Measurements from ENCODE around the gene MRTFA. TPM values are rescaled to one million over a fixed set of nuclear protein-coding genes. Genes with fewer than 3 reads are reported as not detected.

MRTFA gene
- total RNA-seq, 2 donors from 2014 or later, result 38.5 to 58.8 TPM

DNA sequence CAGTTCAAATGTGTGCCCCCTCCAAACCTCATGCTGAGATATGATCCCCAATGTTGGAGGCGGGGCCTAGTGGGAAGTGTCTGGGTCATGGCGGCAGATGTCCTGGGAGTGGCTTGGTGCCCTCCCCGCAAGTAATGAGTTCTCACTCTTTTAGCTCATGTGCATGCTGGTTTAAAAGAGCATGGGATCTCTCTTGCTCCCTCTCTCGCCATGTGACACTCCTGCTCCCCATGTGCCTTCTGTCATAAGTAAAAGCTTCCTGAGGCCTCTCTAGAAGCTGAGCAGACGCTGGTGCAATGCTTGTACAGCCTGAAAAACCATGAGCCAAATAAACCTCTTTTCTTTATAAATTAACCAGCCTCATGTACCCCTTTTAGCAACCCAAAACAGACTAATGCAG lies 167.3 kb downstream of the MRTFA start:
- ATAC-seq (no peak), DNase-seq (ENCODE audit: low spot score in 2 of 2) (no peak)
- peaks cover 0 to 9% of the 10 kb centered on the region in 2 donors for H3K36me3 Mint-ChIP-seq
- H3K9me3 Mint-ChIP-seq, result no peaks in the 10 kb centered on the region
- H3K27ac Mint-ChIP-seq, result peak overlapping the region in 1 of 2 donors; percentile 18

DNA sequence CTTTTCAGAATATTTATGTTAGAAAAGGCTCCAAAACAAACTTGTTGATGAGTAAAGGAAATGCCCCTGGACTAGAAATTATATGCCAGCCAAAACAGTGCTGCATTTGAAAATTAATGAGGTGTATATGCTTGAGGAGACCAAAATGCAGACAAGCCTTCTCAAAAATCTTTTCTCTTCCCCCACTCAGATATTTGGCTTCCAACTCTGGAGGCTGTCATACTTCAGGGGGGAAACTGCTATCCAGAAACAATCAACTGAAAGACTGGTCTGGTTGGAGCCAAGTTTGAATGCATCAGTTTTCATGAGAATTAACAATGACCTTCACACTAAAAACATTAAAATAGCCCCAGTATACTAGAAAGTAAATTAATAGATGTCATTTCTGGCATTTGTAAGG lies 167.9 kb downstream of the MRTFA start:
- ATAC-seq (no peak), DNase-seq (ENCODE audit: low spot score in 2 of 2) (no peak)
- H3K9me3 Mint-ChIP-seq, result no peaks in the 10 kb centered on the region

DNA sequence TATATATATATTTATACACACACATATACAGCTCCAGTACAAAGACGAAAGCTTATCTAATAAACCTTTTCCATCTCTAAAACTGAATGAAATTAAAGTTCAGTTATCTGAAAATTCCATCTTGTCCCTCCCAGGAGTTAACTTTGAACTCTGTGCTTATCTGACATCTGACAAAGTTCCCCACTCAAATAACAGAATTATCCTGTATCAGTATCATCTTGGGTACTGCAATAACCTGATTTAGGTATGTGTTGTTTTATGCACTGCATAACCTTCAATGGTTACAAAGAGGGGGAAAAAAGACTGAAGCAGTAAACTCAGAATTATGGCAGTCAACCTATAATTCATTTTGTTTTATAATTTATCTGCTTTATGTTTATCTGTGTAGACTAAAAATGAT lies 169.5 kb downstream of the MRTFA start:
- Mint-ChIP-seq H3K9me3 (peaks cover 0 to under 1% of the 10 kb centered on the region in 2 donors), H3K27ac (no peak overlapping the region), H3K36me3 (peaks cover 9 to 20% of the 10 kb centered on the region in 2 donors)
- ATAC-seq (no peak), DNase-seq (ENCODE audit: low spot score in 2 of 2) (no peak)

More for the DNA sequence above, 167.9 kb downstream of the MRTFA start:
- Mint-ChIP-seq H3K36me3 (peaks cover 0 to 9% of the 10 kb centered on the region in 2 donors), H3K27ac (no peak overlapping the region)

DNA sequence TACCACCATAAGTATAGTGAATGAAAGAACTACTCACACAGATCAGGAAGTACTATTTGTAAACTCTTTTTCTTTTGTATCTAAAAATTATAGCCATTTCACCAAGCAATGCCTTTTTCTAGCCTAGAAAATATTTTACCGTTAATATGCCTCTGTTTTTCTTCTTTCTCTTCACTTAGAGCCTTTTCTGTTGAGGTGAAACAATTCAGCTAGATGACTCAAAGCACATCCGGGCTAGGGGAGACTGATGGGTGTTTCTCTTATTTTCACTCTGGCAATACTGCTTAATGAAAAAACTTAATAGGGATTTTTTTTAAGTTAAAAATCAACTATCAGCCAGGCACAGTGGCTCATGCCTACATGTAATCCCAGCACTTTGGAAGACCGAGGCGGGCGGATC lies 172.8 kb downstream of the MRTFA start:
- H3K27ac Mint-ChIP-seq, result peak overlapping the region; percentile 88 to 92
- peaks cover 19 to 26% of the 10 kb centered on the region in 2 donors for H3K36me3 Mint-ChIP-seq
- peak; percentile 68 to 73 for ATAC-seq
- H3K9me3 Mint-ChIP-seq, result peaks cover 0 to 3% of the 10 kb centered on the region in 2 donors
- peak in 1 of 2 donors; percentile 22 for DNase-seq (ENCODE audit: low spot score in 2 of 2)

DNA sequence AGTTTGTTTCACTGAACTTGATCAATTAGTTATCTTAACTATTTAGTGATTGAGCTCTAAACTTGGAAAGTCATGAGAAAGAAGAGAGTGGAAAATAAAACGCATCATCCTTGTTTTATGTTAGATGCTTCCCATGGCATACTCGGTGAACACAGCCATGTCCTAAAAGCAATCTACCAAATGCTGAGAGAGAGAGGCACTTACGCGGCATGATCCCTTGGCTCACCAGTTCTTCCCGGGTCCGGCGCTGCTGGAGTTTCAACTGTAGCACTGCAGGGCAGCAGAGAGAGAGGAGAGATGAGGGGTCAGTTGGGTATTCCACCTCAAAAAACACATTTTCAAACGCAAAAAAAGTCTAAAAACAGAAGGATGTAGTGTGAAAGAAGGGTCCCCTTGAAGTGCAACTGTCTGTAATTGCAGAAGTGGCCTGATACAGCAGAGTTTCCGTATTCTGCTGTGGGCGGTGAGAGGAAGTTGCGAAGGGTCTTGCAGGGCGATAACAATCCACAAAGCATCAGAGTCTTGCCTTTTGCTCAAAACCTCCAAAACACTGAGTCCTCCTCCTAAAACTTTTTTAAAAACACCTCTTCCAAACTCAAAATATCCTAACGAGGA lies 173.4 kb downstream of the MRTFA start:
- peak; percentile 83 for ATAC-seq

DNA sequence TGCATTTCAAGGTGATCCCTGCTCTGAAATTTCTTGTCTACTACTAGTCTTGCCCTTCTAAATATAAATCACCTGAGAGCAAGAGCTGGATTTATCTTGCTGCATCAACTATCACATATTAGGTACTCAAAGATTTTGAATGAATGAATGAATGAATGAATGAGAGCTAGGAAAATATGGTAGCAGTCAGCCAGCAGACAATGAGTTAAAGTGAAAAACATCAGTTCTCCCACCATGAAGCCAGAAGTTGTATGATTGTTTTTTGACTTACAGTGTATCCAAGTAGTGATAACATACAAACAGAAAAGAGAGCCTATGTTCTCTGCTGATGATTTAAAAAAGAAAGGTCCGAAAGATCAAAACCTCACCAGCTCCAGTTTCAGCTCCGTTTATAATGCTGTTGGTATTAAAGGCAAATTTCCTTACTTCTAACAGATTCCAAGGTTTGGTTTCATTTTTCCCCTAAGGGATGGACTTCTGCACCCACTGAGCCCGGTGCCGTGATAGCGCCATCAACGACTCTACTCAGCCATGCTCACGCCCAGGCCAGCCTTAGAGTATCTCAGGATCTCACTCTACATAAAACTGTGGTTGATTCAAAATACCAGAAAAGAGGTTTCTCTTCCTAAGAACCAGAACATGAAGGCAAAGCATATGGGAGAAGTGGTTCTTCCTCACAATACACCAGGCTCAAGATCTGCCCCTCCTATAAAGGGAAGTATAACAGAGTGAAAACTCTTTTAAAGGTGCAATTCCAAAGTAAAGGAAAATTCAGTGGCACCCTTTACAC lies 174.1 kb downstream of the MRTFA start:
- DNase-seq (ENCODE audit: low spot score in 2 of 2) (no peak), ATAC-seq (peak; percentile 62)
- Mint-ChIP-seq H3K36me3 (peaks cover 19 to 32% of the 10 kb centered on the region in 2 donors), H3K27ac (peak overlapping the region; percentile 88 to 92), H3K9me3 (peaks cover 0 to 3% of the 10 kb centered on the region in 2 donors)

More for the DNA sequence above, 173.4 kb downstream of the MRTFA start:
- H3K36me3 Mint-ChIP-seq, result peaks cover 19 to 32% of the 10 kb centered on the region in 2 donors
- H3K9me3 Mint-ChIP-seq, result peaks cover 0 to 3% of the 10 kb centered on the region in 2 donors
- peak in 1 of 2 donors; percentile 38 for DNase-seq (ENCODE audit: low spot score in 2 of 2)
- H3K27ac Mint-ChIP-seq, result peak overlapping the region; percentile 88 to 92

DNA sequence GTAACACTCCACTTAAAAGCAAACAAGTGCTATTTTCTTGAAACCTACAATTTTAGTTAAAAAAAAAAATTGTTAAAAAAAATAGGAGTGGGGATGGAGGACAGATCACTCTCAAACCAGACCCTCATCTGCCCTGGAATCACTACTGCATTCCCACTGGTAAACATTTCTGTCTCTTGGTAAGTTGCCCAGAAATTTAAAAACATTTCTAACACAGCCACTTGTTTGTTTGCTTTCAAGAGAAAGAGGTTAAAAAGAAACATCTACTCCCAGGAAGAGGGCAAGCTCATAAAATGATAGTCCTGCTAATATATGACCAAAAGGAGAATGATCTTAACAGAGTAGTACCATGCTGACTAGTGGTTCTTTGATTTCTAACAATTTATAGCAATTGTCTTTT lies 182.8 kb downstream of the MRTFA start:
- DNase-seq (ENCODE audit: low spot score in 2 of 2), result no peak
- Mint-ChIP-seq H3K9me3 (no peaks in the 10 kb centered on the region), H3K27ac (no peak overlapping the region), H3K36me3 (peaks cover 0 to 14% of the 10 kb centered on the region in 2 donors)
- no peak for ATAC-seq

DNA sequence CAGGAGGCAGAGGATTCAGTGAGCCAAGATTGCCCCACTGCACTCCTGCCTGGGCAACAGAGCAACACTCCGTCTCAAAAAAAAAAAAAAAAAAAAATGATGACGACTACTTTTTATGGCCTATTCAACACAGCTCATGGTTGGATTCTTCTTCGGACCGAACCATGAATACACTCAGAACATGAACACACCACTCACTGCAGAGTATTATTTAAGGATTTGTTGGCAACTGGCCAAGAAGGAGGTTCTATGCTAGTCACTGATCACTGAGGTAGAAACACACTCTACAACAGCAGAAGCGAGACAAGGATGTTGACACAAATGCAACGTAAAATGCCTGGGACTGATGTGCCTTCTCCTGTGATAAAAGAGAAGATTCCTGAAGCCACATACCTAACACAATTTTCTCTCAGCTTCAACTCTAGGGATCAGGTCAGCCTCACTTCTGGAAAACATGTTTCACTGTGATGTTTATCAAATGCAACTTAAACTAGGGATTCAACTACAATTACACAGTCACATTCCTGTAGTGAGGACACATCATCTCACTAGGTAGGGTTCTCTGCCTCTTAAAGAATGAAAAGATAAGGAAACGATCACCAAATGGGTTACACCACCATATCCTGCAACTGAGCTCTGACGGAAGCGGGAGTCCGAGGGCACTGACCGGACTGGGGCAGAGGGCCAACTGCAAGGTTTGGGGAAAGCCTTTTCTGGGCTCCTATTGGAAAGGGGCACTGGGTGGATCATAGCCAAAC lies 183.6 kb downstream of the MRTFA start:
- Mint-ChIP-seq H3K9me3 (no peaks in the 10 kb centered on the region), H3K36me3 (peaks cover 0 to 8% of the 10 kb centered on the region in 2 donors), H3K27ac (peak overlapping the region; percentile 17 to 45)
- ATAC-seq (no peak), DNase-seq (ENCODE audit: low spot score in 2 of 2) (no peak)

DNA sequence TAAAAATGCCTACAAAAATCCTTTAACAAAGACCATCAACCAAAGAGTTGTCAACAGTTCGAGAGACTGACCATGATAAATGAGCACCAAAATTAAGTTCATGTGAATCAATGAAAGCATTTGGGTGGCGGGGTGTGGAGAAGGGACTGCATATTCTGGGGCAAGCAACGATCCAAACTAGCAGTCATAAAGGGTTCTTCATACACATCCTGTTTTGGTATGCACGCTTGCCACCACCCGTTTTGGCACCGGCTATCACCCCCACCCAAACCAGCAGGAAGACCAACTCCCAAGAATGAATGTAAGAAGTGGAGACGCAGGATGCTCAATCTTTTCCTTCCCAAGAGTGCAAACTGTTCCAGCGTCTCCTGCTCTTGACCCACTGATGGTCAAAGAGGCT lies 185.3 kb downstream of the MRTFA start:
- DNase-seq (ENCODE audit: low spot score in 2 of 2) (no peak), ATAC-seq (peak in 1 of 2 donors; percentile 43)
- Mint-ChIP-seq H3K27ac (peak overlapping the region; percentile 39 to 67), H3K36me3 (peaks cover 0 to 8% of the 10 kb centered on the region in 2 donors), H3K9me3 (no peaks in the 10 kb centered on the region)

DNA sequence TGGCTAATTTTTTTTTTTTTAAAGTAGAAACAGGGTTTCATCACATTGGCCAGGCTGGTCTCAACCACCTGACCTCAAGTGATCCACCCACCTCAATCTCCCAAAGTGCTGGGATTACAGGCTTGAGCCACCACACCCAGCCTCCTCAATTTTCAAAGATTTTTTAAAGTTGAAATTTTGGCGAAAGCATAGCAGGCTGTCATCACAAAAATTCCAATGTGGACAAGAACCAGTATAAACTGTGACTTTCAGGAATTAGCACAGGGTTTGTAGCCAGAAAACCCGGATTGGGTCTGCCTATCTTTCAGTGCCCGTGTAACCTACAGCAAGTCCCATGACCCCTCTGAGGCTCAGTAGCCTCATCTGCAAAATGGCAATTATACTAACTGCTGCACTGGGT lies 185.9 kb downstream of the MRTFA start:
- no peaks in the 10 kb centered on the region for H3K9me3 Mint-ChIP-seq
- H3K36me3 Mint-ChIP-seq, result peaks cover 0 to 8% of the 10 kb centered on the region in 2 donors
- DNase-seq (ENCODE audit: low spot score in 2 of 2) (no peak), ATAC-seq (no peak)
- H3K27ac Mint-ChIP-seq, result peak overlapping the region in 1 of 2 donors; percentile 39

DNA sequence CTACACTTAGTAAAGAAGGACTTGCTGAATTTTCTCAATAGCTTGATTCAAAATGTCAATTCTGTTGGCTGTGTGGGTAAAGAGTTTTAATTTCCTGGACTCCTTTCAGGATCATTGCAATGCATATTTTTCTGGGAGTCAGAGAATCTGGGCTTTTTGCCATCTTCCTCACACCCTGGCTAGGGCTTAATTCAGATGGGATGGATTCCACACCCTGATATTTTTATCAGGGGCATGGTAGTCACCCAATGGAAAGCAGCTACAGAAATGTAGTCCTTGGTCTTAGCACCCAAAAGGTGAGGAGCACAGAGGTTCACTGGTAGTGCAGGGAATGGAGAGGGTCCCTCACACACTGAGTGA lies 186.9 kb downstream of the MRTFA start:
- H3K27ac Mint-ChIP-seq, result no peak overlapping the region
- peaks cover 0 to 15% of the 10 kb centered on the region in 2 donors for H3K36me3 Mint-ChIP-seq
- H3K9me3 Mint-ChIP-seq, result no peaks in the 10 kb centered on the region
- DNase-seq (ENCODE audit: low spot score in 2 of 2) (no peak), ATAC-seq (no peak)

DNA sequence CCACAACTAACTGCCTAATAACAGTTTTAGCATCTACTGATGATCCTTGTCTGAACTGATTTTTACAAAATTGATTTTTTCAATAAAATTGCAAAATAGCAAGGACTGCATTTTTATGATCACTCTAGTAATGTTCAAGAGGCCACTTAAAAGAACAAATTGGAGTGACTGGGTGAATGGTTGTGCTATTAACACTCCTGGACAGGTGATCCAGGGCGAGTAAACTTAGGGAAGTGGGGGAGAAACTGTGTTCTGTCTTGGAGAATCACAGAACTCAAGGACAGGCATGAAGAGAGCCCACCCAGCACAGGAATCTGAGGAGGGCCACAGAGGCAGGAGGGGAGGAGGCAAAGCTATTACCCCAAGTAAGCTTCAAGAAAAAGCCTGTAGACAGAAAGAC lies 190.3 kb downstream of the MRTFA start:
- H3K9me3 Mint-ChIP-seq, result peaks cover 0 to 8% of the 10 kb centered on the region in 2 donors
- H3K27ac Mint-ChIP-seq, result peak overlapping the region; percentile 44 to 78
- peaks cover 0 to 17% of the 10 kb centered on the region in 2 donors for H3K36me3 Mint-ChIP-seq
- no peak for ATAC-seq
- no peak for DNase-seq (ENCODE audit: low spot score in 2 of 2)

DNA sequence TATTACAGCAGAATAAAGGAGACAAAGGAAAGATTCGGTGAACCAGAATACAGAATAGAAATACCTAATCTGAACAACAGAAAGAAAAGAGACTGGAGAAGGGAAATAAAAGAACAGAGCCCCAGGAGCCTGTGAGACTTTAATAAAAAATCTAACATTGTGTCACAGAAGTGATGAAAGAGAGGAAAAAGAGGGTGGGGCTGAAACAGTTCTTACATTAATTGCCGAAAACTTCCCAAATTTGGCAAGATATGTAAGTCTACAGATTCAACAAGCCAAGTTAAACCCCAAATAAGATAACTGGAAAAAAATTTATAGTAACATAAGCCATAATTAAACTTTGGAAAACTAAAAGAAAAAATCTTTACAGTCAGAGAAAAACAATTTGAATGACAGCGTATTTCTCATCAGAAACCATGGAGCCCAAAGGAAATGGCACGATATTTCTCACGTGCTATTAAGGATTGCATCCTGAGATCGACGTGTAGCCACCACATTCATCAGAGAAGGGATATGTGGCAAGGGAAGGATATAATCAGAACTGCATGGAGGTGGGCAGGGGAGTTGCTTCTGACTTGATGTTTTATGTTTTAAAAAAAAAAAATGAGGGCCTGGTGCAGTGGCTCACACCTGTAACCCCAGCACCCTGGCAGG lies 192.2 kb downstream of the MRTFA start:
- H3K9me3 Mint-ChIP-seq, result peaks cover 0 to 8% of the 10 kb centered on the region in 2 donors
- ATAC-seq (no peak), DNase-seq (ENCODE audit: low spot score in 2 of 2) (no peak)
- H3K27ac Mint-ChIP-seq, result peak overlapping the region in 1 of 2 donors; percentile 75
- H3K36me3 Mint-ChIP-seq, result peaks cover 0 to 23% of the 10 kb centered on the region in 2 donors

DNA sequence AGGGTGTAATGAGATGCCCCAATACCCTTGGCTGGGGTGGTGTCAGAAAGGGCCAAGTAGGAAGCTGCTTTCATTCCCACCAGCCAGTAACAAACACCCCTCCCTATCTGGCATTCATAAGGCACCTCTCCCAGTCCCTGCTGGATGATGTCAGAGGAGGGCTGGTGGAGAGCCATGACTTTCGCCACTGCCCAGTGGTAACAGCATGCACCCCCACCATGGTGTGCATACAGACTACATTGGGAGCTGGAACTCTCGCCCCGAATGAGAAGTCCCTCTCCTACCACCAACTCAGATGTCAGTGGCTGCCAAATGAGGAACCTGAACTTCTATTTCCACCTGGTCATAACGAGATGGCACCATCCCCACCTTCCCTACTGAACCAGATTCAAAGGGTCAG lies 192.8 kb downstream of the MRTFA start:
- H3K27ac Mint-ChIP-seq, result no peak overlapping the region
- peaks cover 0 to 23% of the 10 kb centered on the region in 2 donors for H3K36me3 Mint-ChIP-seq
- peaks cover 0 to 8% of the 10 kb centered on the region in 2 donors for H3K9me3 Mint-ChIP-seq
- ATAC-seq (no peak), DNase-seq (ENCODE audit: low spot score in 2 of 2) (no peak)

DNA sequence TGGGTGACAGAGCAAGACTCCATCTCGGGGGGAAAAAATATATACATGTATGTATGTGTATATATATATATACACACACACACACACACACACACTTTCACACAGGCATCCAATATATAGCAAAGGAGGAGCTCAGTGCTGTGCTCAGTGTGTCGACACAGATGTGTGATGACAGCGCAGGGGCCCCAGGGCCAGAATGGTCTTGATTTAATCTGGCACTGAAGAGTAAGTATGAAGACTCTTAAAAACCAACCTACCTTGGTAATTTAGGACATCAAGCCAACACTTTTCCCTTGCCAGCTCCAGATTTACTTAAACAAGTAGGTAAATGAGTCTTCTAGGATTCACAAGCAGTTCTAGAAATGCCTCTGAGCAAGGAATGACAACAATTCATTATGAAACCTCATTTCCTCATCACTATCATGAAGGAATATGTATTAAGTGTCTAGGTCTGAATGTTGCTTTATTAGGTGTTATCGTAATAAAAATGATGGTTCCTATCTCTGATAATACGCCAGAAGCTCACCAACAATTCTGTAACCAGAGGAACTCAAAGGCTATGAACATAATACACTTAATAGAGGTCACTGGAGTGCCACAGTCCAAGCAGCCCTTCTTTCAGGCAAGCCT lies 194.6 kb downstream of the MRTFA start:
- DNase-seq (ENCODE audit: low spot score in 2 of 2) (no peak), ATAC-seq (no peak)
- no peak overlapping the region for H3K27ac Mint-ChIP-seq
- peaks cover 0 to 23% of the 10 kb centered on the region in 2 donors for H3K36me3 Mint-ChIP-seq
- H3K9me3 Mint-ChIP-seq, result peaks cover 0 to 8% of the 10 kb centered on the region in 2 donors
